ENCODE data around the gene ZEB2.

ZEB2 gene

DNA sequence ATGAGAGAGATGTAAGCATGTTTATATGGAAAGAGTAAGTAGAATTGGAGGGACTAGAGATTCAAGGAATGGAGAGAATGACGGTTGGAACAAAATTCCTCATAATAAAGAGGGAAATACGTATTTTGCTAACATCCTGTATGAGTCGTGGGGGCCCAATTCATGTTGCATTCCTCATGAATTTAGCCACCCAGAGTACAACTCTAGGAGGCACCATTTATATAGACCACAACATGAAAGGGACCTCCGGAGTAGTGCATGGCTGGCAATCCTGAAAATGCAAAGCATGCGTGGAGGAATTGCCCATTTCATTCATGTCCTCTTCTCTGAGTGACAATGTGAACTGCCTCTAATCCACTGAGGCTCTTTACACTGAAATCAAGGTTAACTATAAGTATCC lies 168.2 kb downstream of the ZEB2 start:
- H3K27me3 ChIP-seq (ENCODE audit: insufficient read depth, low read depth): no peaks in the 10 kb centered on the region
- H3K9ac ChIP-seq: no peak overlapping the region
- no peaks in the 10 kb centered on the region for H4K20me1 ChIP-seq (ENCODE audit: insufficient read depth)
- H3K4me2 ChIP-seq: no peak overlapping the region
- no peak overlapping the region for H2AFZ ChIP-seq (ENCODE audit: low read depth)
- TF ChIP-seq, protein P1, sequence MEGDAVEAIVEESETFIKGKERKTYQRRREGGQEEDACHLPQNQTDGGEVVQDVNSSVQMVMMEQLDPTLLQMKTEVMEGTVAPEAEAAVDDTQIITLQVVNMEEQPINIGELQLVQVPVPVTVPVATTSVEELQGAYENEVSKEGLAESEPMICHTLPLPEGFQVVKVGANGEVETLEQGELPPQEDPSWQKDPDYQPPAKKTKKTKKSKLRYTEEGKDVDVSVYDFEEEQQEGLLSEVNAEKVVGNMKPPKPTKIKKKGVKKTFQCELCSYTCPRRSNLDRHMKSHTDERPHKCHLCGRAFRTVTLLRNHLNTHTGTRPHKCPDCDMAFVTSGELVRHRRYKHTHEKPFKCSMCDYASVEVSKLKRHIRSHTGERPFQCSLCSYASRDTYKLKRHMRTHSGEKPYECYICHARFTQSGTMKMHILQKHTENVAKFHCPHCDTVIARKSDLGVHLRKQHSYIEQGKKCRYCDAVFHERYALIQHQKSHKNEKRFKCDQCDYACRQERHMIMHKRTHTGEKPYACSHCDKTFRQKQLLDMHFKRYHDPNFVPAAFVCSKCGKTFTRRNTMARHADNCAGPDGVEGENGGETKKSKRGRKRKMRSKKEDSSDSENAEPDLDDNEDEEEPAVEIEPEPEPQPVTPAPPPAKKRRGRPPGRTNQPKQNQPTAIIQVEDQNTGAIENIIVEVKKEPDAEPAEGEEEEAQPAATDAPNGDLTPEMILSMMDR (conservative IDR thresholded peaks at IDR 0.05; ENCODE audit: low read depth, low read length): no peak
- no peak overlapping the region for H3K4me3 ChIP-seq (IDR thresholded peaks at IDR 0.05; ENCODE audit: insufficient read depth, low read depth, low read length)
- H3K79me2 ChIP-seq (ENCODE audit: insufficient read depth, low read depth): no peaks in the 10 kb centered on the region
- H3K27ac ChIP-seq: no peak overlapping the region
- peaks cover 11% of the 10 kb centered on the region for H3K4me1 ChIP-seq (ENCODE audit: low read depth, poor library complexity, severe bottlenecking)
- no peaks in the 10 kb centered on the region for H3K36me3 ChIP-seq (ENCODE audit: insufficient read depth)

DNA sequence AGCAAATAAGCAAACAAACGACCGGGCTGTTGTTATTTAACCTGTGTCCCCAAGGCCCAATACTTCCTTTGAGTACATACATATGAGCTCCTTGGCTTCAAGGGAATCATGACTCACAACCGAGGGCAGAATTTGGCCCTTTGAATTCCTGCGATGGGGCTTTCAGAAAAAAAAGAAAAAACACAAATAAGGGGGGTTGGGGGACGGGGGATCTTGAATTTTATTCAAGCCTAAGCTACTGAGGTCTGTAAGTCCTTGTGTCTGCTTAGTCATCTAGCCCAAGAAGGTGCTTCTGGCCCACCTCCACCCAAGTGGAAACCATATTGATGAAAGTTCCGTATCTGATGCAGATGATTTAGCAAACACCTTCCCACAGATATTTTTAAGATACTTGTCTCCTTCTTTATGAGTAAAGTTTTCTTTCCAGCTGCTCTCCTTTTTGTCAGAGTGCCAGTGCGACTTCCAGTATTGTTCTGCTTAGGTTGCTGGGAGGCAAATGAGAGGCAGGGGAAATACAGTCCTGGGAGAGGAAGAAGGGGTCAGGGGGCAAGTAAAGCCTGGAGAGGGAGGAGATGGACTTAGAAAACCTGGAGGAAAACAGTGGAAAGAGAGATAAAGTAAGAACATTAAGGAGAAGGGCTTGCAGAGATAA lies 169.6 kb downstream of the ZEB2 start:
- Histone ChIP-seq H3K4me3 (IDR thresholded peaks at IDR 0.05; ENCODE audit: insufficient read depth, low read depth, low read length) (no peak overlapping the region), H3K36me3 (ENCODE audit: insufficient read depth) (no peaks in the 10 kb centered on the region), H3K79me2 (ENCODE audit: insufficient read depth, low read depth) (no peaks in the 10 kb centered on the region), H3K9ac (no peak overlapping the region), H3K27me3 (ENCODE audit: insufficient read depth, low read depth) (no peaks in the 10 kb centered on the region), H3K27ac (no peak overlapping the region), H3K4me2 (no peak overlapping the region), H4K20me1 (ENCODE audit: insufficient read depth) (no peaks in the 10 kb centered on the region), H2AFZ (ENCODE audit: low read depth) (no peak overlapping the region), H3K4me1 (ENCODE audit: low read depth, poor library complexity, severe bottlenecking) (no peaks in the 10 kb centered on the region)
- TF ChIP-seq, protein P1 (conservative IDR thresholded peaks at IDR 0.05; ENCODE audit: low read depth, low read length): no peak

DNA sequence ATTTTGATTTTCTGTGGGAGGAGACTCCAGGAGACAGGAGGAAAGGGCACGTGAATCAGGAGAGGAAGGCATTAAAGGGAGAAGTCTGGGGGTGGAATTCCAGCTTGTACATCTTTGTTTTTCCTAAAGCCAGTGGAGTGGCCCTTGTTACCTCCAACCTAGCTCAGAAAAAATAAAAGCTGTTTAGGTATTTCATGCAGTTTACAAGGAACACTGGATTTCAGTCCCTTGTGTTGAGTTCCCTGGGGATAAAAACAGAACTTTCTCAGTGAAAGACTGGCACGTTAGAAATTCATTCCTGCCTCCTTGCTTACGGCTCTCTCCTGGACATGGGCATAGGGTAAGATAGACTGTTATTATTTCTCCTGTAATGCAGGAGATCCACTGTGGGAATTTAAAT lies 170.2 kb downstream of the ZEB2 start:
- no peak overlapping the region for H3K4me3 ChIP-seq (IDR thresholded peaks at IDR 0.05; ENCODE audit: insufficient read depth, low read depth, low read length)
- H3K27me3 ChIP-seq (ENCODE audit: insufficient read depth, low read depth): no peaks in the 10 kb centered on the region
- H3K4me1 ChIP-seq (ENCODE audit: low read depth, poor library complexity, severe bottlenecking): no peaks in the 10 kb centered on the region
- H3K27ac ChIP-seq: no peak overlapping the region
- TF ChIP-seq, protein P1 (conservative IDR thresholded peaks at IDR 0.05; ENCODE audit: low read depth, low read length): no peak
- no peak overlapping the region for H2AFZ ChIP-seq (ENCODE audit: low read depth)
- no peak overlapping the region for H3K4me2 ChIP-seq
- no peaks in the 10 kb centered on the region for H3K79me2 ChIP-seq (ENCODE audit: insufficient read depth, low read depth)
- H4K20me1 ChIP-seq (ENCODE audit: insufficient read depth): no peaks in the 10 kb centered on the region
- no peaks in the 10 kb centered on the region for H3K36me3 ChIP-seq (ENCODE audit: insufficient read depth)
- no peak overlapping the region for H3K9ac ChIP-seq

DNA sequence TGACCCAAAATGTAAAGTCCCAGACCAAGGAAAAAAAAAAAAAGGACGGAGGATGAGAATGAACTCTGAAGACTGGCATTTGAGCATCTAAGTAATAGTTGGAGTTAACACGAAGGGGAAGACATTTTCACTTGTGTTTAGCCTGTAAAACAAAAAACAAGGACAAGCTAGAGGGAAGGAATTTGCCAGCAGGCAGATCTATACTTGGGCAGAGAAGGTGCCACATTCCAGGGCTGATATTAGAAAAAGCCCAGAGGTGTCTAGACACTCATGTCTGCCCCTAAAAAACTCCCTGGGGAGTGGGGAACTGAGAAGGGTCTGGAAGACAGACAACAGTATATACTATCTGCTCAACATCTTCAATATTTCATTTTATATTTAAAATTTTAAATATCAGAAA lies 171.1 kb downstream of the ZEB2 start:
- no peaks in the 10 kb centered on the region for H3K4me1 ChIP-seq (ENCODE audit: low read depth, poor library complexity, severe bottlenecking)
- no peaks in the 10 kb centered on the region for H3K27me3 ChIP-seq (ENCODE audit: insufficient read depth, low read depth)
- H2AFZ ChIP-seq (ENCODE audit: low read depth): no peak overlapping the region
- H3K4me2 ChIP-seq: no peak overlapping the region
- no peaks in the 10 kb centered on the region for H3K36me3 ChIP-seq (ENCODE audit: insufficient read depth)
- TF ChIP-seq, protein P1 (conservative IDR thresholded peaks at IDR 0.05; ENCODE audit: low read depth, low read length): no peak
- no peaks in the 10 kb centered on the region for H3K79me2 ChIP-seq (ENCODE audit: insufficient read depth, low read depth)
- no peak overlapping the region for H3K27ac ChIP-seq
- no peak overlapping the region for H3K9ac ChIP-seq
- no peak overlapping the region for H3K4me3 ChIP-seq (IDR thresholded peaks at IDR 0.05; ENCODE audit: insufficient read depth, low read depth, low read length)
- no peaks in the 10 kb centered on the region for H4K20me1 ChIP-seq (ENCODE audit: insufficient read depth)

Data from KMS-11 (cell line).